Activated CD4-positive, alpha-beta memory T cell treated with anti-CD3 and anti-CD28 coated beads, Interleukin-2, amount 10 ng/mL, durations not matched to agents 7 days and 5 days (primary cell): ENCODE data around the gene CSPG4. TPM values are rescaled to one million over a fixed set of nuclear protein-coding genes. Genes with fewer than 3 reads are reported as not detected.
"Not testable (repeated sequence)": the region's sequence is repeated elsewhere in the genome, so short reads cannot be mapped to it uniquely, and the experiment has no call there.

Experiments used
- CTCF ChIA-PET: fragments of 350-600 bp; sonication (Branson Sonifier 250); formaldehyde crosslinking; loops from one replicate; lab custom pipeline; 2021; ENCODE audit warnings: antibody characterized with exemption, inconsistent platforms; lab: Charles Lee
- POLR2A ChIA-PET: fragments of 350-600 bp; sonication (Branson Sonifier 250); formaldehyde crosslinking; loops from one replicate; lab custom pipeline; 2021; ENCODE audit warnings: antibody characterized with exemption; lab: Charles Lee
- DNase-seq: peaks from one replicate; pipeline ENCODE4 v3.0.0-alpha.2; 2020
- H3K27ac Mint-ChIP-seq: one replicate; pipeline ENCODE4 v1.8.0; 2021; ENCODE audit warnings: mild to moderate bottlenecking, mixed read lengths
- H3K27me3 Mint-ChIP-seq: one replicate; pipeline ENCODE4 v1.8.0; 2021; ENCODE audit warnings: mixed read lengths
- H3K36me3 Mint-ChIP-seq: one replicate; pipeline ENCODE4 v1.8.0; 2021; ENCODE audit warnings: low read depth, mixed read lengths
- H3K4me1 Mint-ChIP-seq: one replicate; pipeline ENCODE4 v1.8.0; 2021; ENCODE audit warnings: mixed read lengths
- H3K4me3 Mint-ChIP-seq: one replicate; pipeline ENCODE4 v1.8.0; 2021; ENCODE audit warnings: mild to moderate bottlenecking, mixed read lengths
- H3K9me3 Mint-ChIP-seq: one replicate; pipeline ENCODE4 v1.8.0; 2021; ENCODE audit warnings: mixed read lengths
- total RNA-seq, 2 experiments: library from RNA; stranded (reverse); gene quantifications; one replicate each; pipeline ENCODE4 v1.2.3, GENCODE V29; 2021

Gene CSPG4
- total RNA-seq, 2 experiments from 2014 or later = not detected

- H3K27ac Mint-ChIP-seq, CTCF ChIA-PET, H3K27me3 Mint-ChIP-seq, H3K4me3 Mint-ChIP-seq, H3K9me3 Mint-ChIP-seq, DNase-seq: not testable (repeated sequence)
- POLR2A ChIA-PET = interaction anchor here (0.8 to 8.9 kb wide), 5 partner anchors 8 to 266 kb away, joined by 3 to 162 read pairs (median 3); partner anchors contain the start of genes MAN2C1 and SNUPN
- Mint-ChIP-seq H3K36me3 (peaks cover 16% of the 10 kb centered on the region), H3K4me1 (peaks cover 30% of the 10 kb centered on the region)
Observed at GRCh38 chr15:75633922-75634321, 78.7 kb downstream of the CSPG4 start.

- peaks cover 19% of the 10 kb centered on the region for H3K4me1 Mint-ChIP-seq
- CTCF ChIA-PET = interaction anchor here (1.0 kb wide), 1 partner anchor 34 kb away, joined by 4 read pairs; no protein-coding TSS in a partner anchor
Observed at GRCh38 chr15:75631935-75632334, 80.7 kb downstream of the CSPG4 start.

GRCh38 chr15:75625542-75626347 lies 86.9 kb downstream of the CSPG4 start, which contains the start of gene SNUPN:
Gene SNUPN (minus strand): TSS chr15:75625725. CDS start chr15:75621051, 4,674 bp downstream.
- Mint-ChIP-seq H3K36me3 (peaks cover 19% of the 10 kb centered on the region), H3K9me3 (no peaks in the 10 kb centered on the region), H3K27me3 (no peaks in the 10 kb centered on the region), H3K4me1 (peaks cover 38% of the 10 kb centered on the region), H3K4me3 (peak within 1 kb of the TSS; percentile 93), H3K27ac (peak within 1 kb of the TSS; percentile 96)
- peak; percentile 96 for DNase-seq
- ChIA-PET CTCF (interaction anchor here (0.6 to 4.2 kb wide), 14 partner anchors 13 to 580 kb away, joined by 3 to 56 read pairs (median 6); partner anchors contain the start of genes IMP3, MAN2C1, PTPN9 and SIN3A), POLR2A (interaction anchor here (0.9 to 5.9 kb wide), 26 partner anchors 9 to 1086 kb away, joined by 3 to 162 read pairs (median 4); partner anchors contain the start of genes COX5A, IMP3, MAN2C1 and PPCDC)

More at GRCh38 chr15:75631935-75632334, 80.7 kb downstream of the CSPG4 start:
- H3K27me3 Mint-ChIP-seq = no peaks in the 10 kb centered on the region
- POLR2A ChIA-PET = interaction anchor here (0.7 to 3.6 kb wide), 2 partner anchors 8 to 34 kb away, joined by 4 to 14 read pairs; partner anchors contain the start of gene IMP3
- H3K36me3 Mint-ChIP-seq = peaks cover under 1% of the 10 kb centered on the region
- no peak overlapping the region for H3K27ac Mint-ChIP-seq
- no peak overlapping the region for H3K4me3 Mint-ChIP-seq
- H3K9me3 Mint-ChIP-seq = no peaks in the 10 kb centered on the region
- no peak for DNase-seq

Other genes with a start within 250 kb of the CSPG4 start
- gene PTPN9, start 133.5 kb downstream of the CSPG4 start, total RNA-seq = 10 to 100 TPM; 41.4 to 41.6 TPM
- 10 to 100 TPM; 29.6 to 30.9 TPM for gene SNUPN, start 87.1 kb downstream of the CSPG4 start, total RNA-seq
- gene IMP3, start 72.6 kb downstream of the CSPG4 start, total RNA-seq = 10 to 100 TPM; 72.3 to 75.5 TPM
- 1 to 10 TPM; 1.8 to 1.9 TPM for gene SNX33, start 64.9 kb downstream of the CSPG4 start, total RNA-seq
- gene UBE2Q2, start 130.6 kb upstream of the CSPG4 start, total RNA-seq = 10 to 100 TPM; 49.6 to 53.7 TPM
- 10 to 100 TPM; 32.5 to 33.1 TPM for gene FBXO22, start 191.0 kb upstream of the CSPG4 start, total RNA-seq